Fibroblast of peridontal ligament (primary cell): ENCODE results near the gene DGCR6.
"Not testable (repeated sequence)": the region's sequence is repeated elsewhere in the genome, so short reads cannot be mapped to it uniquely, and the experiment has no call there.

ENCODE experiments used
- DNase-seq: peaks from one replicate; pipeline ENCODE4 v3.0.0-alpha.2; 2010; ENCODE audit errors: extremely low read depth

DGCR6 gene

DNA sequence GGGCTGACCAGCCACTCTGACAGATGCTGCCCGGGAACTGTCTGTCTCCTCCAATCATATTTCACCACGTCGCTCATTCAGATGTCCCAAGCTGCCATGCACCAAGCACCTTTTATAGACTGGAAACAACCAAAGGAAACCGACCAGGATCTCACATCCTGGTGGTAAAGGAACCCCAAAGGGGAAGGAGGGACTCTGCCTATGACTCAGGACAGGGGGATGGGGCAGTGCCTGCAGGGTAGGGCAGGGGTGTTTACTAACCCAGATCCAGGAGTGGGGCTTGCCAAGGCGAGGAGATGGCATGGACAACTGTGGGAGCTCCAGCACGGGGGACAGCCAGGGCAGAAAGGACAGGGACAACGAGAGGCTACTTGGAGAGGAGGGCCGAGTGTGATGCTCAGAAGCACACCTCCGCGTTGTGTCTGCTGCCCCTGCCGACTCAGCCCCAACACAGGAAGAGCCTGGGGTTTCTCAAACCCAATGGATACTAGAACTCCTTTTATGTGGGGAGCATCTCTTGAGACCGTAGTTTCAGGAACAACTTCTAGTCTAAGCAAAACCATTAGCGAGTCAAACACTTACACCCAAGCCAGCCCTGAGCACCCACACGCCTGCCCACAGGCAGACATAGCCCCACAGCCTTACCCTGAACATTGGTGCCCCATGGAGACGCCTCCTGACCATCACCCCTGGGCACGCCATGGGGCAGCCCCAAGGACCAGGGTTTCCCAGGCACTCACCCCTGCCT lies 26.0 kb downstream of the DGCR6 start:
- no peak for DNase-seq

DNA sequence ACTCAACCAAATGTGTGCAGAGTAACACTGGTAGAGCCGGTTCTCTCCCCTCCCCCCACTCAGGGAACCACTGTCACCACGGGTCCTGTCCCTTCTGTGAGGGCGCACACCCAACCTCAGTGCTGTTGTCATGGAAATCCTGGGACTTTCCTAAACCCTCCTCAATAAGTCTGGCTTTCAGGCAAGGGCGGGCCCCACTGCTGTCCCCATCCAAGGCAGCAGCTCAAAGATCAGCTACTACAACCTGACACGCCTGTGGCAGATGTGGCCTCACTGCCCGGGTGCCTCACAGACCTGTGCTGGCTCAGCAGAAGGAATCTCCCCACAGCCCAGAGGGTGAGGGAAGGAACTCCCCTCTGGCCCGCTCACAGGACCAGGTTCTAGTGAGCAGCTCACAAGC lies 27.8 kb downstream of the DGCR6 start:
- no peak for DNase-seq

DNA sequence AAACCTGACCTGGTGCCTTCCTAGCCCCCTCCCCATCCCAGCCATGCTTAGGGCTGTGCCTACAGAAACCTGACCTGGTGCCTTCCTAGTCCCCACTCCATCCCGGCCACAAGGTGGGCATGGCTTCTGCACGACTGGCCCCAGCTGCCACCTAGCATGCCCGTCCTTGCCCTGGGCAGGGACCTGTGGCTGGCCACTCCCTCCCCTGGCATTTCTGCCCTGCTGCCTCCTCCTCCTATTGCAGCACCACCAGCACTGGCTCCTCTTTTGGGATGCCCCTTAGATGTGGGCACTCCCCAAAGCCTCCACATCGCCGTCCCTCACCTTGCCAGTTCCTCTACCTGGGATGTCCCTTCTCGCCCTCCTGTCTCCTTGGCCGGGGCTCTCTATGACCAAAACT lies 28.6 kb downstream of the DGCR6 start:
- not testable (repeated sequence) for DNase-seq

DNA sequence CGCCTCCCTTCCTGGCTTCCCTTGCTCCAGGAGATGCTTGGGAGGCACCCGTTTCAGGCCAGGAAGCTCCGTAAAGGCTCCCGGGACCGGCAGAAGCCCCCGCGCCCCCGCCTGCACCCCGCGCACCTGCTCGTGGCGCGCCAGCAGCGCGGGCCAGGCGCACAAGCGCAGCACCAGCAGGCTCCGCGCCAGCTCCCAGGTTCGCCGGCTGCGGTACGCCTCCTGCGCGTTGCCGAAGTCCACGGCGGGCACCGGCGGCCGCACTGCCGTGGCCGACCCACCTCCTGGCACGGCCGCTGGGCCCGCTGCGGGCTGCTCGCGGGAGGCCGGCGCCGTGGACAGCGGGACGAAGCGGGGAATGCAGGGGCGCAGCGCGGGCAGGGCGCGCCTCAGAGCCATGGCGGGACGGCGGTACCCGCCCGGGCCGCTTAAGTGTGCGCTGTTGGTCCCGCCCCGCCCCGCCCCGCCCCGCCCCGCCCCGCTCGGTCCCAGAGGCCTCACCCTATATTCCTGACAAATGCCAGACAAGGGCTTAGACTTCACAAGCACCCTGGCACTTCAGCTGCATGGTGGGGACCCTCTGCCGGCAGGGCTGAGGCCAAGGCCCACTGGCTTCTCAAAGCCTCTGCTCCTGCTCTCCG lies 29.9 kb downstream of the DGCR6 start, which contains the start of gene PRODH:
PRODH (minus strand) TSS at position 405 of the 641 bp plus-strand sequence; CDS start at position 399, 6 bp downstream.
- DNase-seq = no peak

- DNase-seq = not testable (repeated sequence)
Measured at GRCh38 chr22:18938691-18939090, 32.6 kb downstream of the DGCR6 start.

GRCh38 chr22:18947105-18947504 lies 41.0 kb downstream of the DGCR6 start:
- not testable (repeated sequence) for DNase-seq

- DNase-seq = no peak
Measured at GRCh38 chr22:18947905-18948304, 41.8 kb downstream of the DGCR6 start.

DNA sequence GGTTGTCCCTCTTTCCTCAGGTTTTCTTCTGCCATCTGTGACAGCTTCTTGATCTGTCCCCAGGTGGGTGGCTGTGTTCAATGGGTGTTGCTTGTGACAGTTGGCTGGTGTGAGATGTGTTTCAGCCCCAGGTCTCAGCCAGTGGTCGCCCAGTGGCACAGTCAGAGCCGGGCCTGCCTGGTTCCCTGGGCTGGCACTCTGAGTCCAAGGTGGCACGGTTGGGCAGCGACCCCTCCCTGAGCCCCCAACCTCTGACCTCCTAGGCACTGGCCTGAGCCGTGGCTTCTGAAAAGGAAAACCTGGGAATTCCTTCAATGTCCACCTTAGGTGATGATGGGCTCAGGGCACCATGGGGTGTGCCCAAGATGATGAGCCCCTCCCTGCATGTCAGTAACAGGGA lies 44.0 kb downstream of the DGCR6 start:
- no peak for DNase-seq

DNA sequence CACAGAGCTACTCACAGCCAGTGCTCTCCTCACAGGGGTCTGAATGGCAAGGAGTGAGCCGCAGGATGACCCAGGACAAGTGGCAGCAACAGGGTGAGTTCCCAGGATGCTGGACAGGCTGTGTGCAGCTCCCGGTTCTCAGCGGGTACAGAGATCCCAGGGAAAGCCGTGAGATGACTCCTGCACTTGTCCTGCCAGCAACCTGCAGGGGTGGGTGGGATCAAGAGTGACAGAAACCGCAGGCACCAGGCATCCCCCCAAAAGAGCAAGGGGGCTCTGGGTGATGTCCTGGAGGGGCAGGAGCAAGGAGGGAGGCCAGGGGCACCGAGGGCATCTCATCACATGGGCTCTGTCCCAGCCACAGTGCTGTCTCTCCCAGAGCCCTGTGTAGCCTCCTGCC lies 45.9 kb downstream of the DGCR6 start:
- DNase-seq = no peak

DNA sequence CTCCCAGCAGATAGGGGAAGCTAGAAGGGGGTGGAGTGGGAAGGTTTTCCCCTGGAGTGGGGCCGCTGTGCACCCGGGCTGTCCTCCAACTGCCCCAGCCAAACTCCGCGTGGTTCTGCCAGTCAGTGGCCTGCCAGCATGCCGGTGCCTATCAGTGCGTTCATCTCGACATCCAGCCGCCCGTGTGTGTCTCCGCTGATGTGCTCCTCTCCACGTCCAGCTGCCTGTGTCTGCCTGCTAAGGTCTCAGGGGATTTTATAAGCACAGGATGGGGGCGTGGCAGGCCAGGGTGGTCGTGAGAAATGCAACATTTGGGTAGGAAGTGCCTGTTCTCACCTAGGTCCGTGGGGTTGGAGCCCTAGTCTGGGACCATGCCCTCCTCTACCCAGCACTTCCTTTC lies 47.0 kb downstream of the DGCR6 start:
- DNase-seq = not testable (repeated sequence)

GRCh38 chr22:18954303-18954989 lies 48.3 kb downstream of the DGCR6 start:
- DNase-seq = peak; percentile 31

DNA sequence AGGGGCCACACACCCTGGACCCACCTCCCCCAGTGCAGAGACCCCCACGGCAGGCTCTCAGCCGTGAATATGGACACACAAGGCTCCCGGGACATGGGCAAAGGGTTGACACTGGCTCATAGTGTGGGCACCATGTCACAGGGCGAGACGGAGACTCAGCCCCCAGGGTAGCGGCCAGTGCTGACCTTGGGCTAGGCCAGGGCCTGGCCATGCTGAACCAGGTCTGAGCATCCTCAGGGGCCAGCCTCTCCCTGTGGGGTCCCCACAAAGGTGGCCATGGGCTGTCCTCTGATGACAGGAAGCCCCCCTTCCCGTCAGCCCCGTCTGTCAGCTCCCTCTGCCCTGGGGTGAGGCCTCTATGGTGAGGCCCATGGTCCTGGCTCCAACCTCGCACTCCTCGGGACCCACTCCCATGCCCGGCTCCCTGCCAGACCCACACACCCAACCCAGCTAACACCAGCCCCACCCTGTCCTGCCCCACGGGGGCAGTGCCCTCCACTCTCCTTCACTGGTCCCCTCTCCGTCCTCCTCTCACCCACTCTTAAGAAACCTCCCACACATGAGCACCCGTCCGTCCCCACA lies 49.0 kb downstream of the DGCR6 start:
- no peak for DNase-seq

GRCh38 chr22:18955696-18956095 lies 49.6 kb downstream of the DGCR6 start:
- no peak for DNase-seq

DNA sequence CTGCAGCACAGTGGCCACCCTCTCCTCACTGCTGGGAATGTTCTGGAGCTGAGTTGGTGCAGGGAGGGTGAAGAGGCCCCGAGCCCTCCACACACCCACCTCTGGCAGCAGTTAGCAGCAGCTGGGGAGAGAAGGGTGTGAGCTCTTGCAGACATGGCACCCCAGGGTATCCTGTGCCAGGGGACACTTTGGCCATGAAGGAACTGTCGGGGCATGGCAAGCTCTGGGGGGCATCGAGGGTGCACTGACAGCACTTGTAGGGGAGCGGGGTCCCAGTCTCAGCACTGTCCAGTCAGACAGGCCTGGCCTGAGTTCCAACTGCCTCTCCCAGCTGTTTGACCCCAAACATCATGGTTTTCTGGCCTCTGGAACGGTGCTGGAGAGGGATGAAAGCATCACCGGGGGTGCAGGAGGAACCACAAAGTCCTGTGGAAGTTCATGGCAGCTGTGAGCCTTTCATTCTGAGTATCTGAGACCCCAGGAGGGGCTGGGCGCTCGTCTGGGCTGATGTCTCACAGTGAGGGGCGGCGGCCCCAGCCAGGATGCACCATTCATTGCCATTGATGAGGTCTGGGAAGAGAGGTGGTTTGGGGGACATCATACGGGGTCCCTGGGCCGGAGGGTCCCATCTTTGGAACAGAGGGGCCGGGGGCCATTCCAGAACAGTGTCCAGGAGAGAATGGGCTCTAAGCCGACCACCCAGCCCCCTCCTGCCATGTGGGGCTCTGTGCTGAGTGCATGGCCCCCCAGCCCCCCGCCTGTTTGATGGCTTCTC lies 50.2 kb downstream of the DGCR6 start:
- not testable (repeated sequence) for DNase-seq

DNA sequence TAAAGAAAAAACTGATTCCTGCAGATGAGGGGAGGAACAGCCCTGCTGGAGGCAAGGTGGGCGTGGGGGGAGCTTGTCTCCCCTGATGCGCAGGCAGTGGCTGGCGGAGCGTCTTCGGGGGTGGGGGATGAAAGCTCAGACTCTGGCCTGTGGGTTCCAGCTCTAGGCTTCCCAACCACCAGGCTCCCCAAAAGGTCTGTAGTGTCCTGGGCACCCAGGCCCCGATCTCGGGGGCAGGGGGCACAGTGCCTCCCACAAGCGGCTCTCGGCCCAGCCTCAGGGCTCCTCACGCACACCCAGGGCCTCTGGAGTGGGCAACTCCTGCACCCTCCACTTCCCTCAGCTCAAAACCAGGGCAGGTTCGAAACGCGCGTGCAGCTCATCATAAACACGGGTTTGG lies 50.8 kb downstream of the DGCR6 start:
- not testable (repeated sequence) for DNase-seq

GRCh38 chr22:18957621-18958320 lies 51.7 kb downstream of the DGCR6 start:
- DNase-seq = not testable (repeated sequence)

DNA sequence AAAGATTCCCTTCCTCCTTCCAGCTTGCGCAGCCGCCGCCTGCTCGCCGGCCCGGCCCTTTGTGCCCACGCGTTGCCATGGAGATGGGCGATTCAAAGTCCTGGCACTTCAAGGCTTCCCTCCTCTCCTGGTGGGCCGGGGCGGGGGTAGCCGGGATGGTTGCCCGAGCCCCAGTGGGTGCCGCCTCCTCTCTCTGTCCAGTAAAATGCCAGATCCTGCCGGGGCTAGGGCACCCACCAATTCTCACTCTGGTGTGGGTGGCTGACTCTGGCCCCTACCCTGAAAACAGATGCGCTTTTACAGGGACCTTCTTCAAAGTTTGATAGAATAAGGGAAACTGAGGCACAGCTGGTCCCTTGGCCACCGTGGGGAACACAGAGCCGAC lies 52.2 kb downstream of the DGCR6 start:
- not testable (repeated sequence) for DNase-seq

GRCh38 chr22:18958738-18959137 lies 52.6 kb downstream of the DGCR6 start:
- not testable (repeated sequence) for DNase-seq

- DNase-seq = not testable (repeated sequence)
Measured at GRCh38 chr22:18959266-18959665, 53.1 kb downstream of the DGCR6 start.

DNA sequence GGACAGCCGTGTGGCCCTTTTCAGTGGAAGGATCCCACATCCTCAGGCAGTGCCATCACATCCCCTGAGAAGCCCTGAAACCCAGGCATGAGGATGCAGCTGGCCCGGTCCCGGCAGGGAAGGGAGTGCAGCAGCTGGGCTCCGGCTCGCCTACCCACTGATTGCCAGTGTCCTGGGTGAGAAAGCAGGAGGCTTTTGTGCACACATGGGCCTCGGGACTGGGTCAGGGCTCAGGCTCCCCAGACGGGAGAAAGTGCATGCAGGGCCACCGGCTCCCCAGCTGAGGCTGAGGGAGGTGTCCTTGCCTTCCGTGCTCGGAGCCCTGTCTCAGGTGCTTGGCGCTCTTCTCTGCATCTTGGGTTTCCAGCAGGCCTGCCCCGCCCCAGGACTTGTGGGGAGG lies 53.6 kb downstream of the DGCR6 start:
- not testable (repeated sequence) for DNase-seq
